Right lung (tissue), 5 donors: Measurements from ENCODE around the gene SSH2. TPM values are rescaled to one million over a fixed set of nuclear protein-coding genes. Genes with fewer than 3 reads are reported as not detected.

ENCODE experiments used
- DNase-seq, 2 donors: peaks; one replicate each; pipeline ENCODE4 v3.0.0-alpha.2; 2013
- polyA plus RNA-seq, 5 donors: library from polyadenylated mRNA; unstranded; fragments of 120-200 nt; gene quantifications; one replicate each; pipeline versions ENCODE4 v1.2.1 to v1.2.3, GENCODE V29; 2013; ENCODE audit warnings: inconsistent platforms in 1 of 5, low replicate concordance in 1 of 5; ENCODE audit not compliant: insufficient read length in 5 of 5, insufficient read depth in 1 of 5

SSH2 gene
- polyA plus RNA-seq, 5 donors: 18.2 to 24.1 (median 23.7) TPM

- DNase-seq: no peak
Measured at GRCh38 chr17:29611351-29612093, 318.5 kb downstream of the SSH2 start.

GRCh38 chr17:29610395-29610794, 319.6 kb downstream of the SSH2 start:
- DNase-seq: no peak

GRCh38 chr17:29608986-29609385, 321.0 kb downstream of the SSH2 start:
- no peak for DNase-seq

- no peak for DNase-seq
Measured at GRCh38 chr17:29607557-29608195, 322.4 kb downstream of the SSH2 start.

- no peak for DNase-seq
Measured at GRCh38 chr17:29603109-29603674, 326.8 kb downstream of the SSH2 start.

GRCh38 chr17:29597361-29598172, 332.5 kb downstream of the SSH2 start:
- no peak for DNase-seq

GRCh38 chr17:29596811-29597210, 333.2 kb downstream of the SSH2 start:
- no peak for DNase-seq

GRCh38 chr17:29595943-29596774, 333.9 kb downstream of the SSH2 start:
- DNase-seq: no peak

- DNase-seq: no peak
Measured at GRCh38 chr17:29595107-29595942, 334.7 kb downstream of the SSH2 start.

- no peak for DNase-seq
Measured at GRCh38 chr17:29594519-29595090, 335.4 kb downstream of the SSH2 start.

- no peak for DNase-seq
Measured at GRCh38 chr17:29593591-29594518, 336.2 kb downstream of the SSH2 start.

GRCh38 chr17:29592850-29593551, 337.0 kb downstream of the SSH2 start, which contains the start of gene ANKRD13B:
Gene ANKRD13B, plus strand, starts transcription at chr17:29593132. Its CDS starts 490 bp downstream, at chr17:29593622.
- no peak for DNase-seq

GRCh38 chr17:29591737-29592608, 338.1 kb downstream of the SSH2 start:
- DNase-seq: peak; percentile 87 to 89

GRCh38 chr17:29591146-29591736, 338.8 kb downstream of the SSH2 start:
- DNase-seq: peak; percentile 52 to 57

- no peak for DNase-seq
Measured at GRCh38 chr17:29590411-29591145, 339.4 kb downstream of the SSH2 start.
